22Rv1 (cell line): Measurements from ENCODE around the gene RAX2.
A peak's percentile ranks its signal among the peaks of the same experiment; 100 is the strongest.

Source experiments
- H3K27ac ChIP-seq: fragments of 450-650 bp; 2 replicates; pipeline ENCODE4 v1.5.1; 2017
- CTCF ChIP-seq: fragments of 450-650 bp; IDR thresholded peaks from 2 replicates; pipeline ENCODE4 v1.5.1; 2017; ENCODE audit warnings: mild to moderate bottlenecking
- ZFX ChIP-seq: fragments of 450-650 bp; IDR thresholded peaks from 2 replicates; pipeline ENCODE4 v1.6.1; 2017; ENCODE audit warnings: antibody characterized with exemption, borderline replicate concordance

RAX2 gene

DNA sequence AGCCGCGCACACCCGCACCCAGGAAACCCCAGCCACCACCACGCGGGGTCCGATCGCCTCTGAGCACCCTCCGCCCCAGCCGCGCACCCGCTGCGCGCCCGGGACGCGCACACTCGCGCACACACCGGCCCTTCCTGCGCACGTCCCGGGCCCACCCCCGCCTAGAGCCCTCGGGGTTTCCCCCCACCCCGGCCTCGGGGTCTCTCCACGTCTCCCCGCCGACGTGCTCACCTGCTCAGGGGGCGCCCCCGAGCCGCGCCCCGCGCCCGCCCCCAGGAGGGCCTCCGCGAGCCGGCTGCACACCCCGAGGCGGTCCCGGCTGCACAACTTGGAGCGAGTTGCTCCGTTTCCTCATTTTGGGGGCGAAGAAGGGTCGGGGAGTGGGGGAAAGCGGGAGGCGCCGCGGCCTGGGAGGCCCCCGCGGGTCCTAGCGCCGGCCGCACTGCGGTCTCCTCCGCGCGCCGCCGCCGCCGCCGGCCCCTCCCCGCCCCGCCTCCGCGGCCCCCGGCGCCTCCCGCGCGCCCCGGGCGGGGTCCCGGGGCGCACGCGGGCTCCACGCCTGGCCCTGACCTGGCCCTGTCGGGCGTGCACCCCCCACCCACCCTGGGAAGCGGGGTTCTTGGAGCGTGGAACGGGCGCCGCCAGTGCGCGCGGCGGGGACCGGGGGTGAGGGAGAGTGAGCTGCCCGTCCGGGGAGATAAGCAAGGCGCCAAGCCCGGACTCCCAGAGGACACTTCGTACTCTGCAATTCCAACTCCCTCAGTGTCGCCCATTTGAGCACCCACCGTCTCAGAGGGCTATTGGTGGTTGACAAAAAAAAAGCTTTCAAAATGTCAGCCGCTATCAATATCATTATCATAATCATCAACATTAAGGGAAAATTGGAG is 14.2 kb upstream of the RAX2 start, which contains the start of gene MATK:
Gene MATK (minus strand): TSS at position 444 of the 887 bp plus-strand sequence. CDS start 1,246 bp downstream, outside the sequence.
- TF ChIP-seq ZFX: no peak
- TF ChIP-seq CTCF: no peak
- peak within 1 kb of the TSS; percentile 71 for H3K27ac ChIP-seq

DNA sequence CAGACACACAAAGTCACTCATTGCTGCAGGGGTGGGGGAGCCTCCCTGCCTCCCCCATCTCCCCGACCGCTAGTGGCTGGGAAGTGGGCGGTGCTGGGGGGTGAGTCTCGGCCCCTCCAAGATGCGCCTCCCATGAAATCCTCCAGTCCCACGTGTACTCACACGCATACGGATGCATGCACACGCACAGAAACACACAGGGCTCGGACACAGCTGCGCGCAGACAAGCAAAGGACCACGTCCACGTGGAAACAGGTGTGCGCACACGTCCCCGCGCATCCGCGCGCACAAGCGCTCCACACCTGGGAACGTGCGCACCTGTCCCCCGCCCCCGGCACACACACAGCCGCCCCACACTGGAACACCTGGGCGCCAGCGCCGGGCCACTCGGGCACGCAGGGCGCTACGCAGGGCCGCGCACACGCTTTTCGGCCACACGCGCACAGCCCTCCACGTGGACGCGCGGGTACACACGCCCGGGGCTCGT is 13.5 kb upstream of the RAX2 start:
- TF ChIP-seq ZFX (no peak), CTCF (no peak)
- peak overlapping the region; percentile 71 for H3K27ac ChIP-seq

DNA sequence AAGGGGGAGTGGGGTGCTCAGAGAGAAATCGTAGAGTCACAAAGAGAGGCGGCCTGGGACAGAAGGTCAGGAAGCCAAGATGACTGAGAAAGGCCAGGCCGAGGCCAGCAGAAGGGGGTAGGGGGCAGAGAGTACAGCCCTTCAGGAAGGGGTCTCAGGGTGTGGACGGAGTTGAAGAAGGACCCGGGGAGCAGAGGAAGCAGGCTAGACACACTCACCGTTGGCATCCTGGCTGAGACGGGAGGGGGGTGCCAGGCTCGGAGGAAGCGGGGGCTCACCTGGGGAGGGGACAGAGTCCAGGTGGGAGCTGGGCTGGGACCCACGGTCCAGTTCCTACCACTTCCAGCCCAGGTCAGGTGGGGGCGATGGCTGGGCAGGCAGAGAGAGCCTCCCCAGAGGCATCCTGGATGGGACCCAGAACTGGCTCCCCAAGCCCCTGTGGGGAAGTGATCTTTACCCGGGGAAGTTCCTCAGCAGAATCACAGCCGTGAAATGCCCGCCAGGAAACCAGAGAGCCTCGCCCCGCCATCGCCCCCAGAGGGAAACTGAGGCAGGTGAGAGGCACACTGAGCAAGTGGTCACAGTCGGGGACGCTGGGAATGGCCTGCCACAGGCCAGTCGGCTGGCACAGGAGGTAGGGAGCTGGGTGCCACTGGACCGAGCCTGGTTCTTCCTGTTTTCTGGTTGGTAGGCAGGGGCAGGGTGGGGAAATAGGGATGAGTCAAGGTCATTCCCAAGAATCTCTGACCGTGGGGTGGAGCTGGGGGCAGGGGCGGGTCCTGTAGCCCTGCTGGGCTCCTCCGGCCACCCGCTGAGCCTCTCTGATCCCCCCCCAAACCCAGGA is 12.8 kb upstream of the RAX2 start:
- no peak for TF ChIP-seq ZFX
- no peak for TF ChIP-seq CTCF
- peak overlapping the region; percentile 71 for H3K27ac ChIP-seq

GRCh38 chr19:3783660-3784584 is 11.9 kb upstream of the RAX2 start:
- no peak overlapping the region for H3K27ac ChIP-seq
- TF ChIP-seq CTCF: peak; percentile 26
- no peak for TF ChIP-seq ZFX

- TF ChIP-seq ZFX (no peak), CTCF (no peak)
- H3K27ac ChIP-seq: no peak overlapping the region
These were observed 10.9 kb upstream of the RAX2 start for GRCh38 chr19:3782903-3783302.

DNA sequence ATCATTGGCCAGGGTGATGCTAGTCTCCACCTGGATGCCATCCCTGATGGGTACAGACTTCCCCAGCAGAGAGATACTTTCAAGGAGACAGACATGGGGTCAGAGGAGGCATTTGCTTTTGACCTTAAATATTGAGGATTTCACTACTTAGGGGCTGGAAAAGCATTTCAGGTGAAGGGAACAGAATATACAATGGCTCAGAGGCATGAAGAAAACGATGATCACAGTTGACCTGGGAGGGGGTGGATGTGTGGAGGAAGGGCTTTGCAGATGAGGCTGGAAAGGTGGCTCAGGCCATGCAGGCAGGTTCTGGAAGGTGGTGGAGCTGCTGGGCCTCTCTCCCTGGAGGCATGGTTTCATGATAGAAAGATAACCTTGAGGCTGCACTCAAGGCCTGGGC is 10.3 kb upstream of the RAX2 start:
- TF ChIP-seq ZFX: no peak
- no peak for TF ChIP-seq CTCF
- H3K27ac ChIP-seq: no peak overlapping the region
